ENCODE measurements around the gene TSTD1.

DNA sequence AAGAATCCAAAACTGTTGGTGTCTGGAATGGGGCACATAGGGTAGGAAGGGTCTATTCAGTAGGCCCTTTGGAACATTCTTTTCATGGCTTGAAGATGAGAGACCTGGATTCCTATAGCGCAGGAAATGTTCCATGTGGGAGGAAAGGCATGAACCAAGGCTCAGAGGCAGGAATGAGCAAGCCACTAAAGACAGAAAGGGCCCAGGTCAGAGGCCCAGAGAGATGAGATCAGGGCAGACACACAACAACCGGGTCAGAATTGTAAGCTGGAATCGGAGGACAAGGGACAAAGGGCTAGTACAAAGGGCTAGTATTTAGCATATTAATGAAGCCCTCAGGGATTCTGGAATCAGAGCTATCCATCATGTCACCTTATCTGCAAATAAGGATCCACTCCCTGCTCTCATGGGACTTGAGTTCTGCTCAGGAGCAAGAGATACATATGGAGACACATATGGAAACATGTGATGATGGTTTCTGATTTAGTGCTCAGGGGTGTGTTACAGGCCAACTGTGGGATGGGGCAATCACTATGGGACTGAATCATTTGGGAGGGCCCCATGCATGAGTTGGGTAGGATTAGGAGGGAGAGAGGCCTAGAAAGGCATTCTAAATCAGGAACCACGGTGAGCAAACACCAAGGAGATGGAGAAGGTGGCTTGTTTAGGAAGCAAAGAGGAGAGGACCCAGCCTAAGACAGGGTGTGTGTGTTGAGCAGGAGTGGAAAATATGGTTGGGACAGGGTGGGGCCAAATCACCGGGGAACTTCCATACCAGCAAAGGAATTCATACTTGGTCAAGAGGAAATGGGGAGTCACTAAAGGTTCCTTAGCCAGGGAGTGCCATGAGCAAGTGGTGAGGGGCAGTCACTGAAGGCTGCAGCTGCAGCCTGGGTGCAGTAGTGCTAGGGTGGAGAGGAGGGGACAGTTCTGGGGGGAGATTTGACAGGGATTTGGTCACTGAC is 42.0 kb upstream of the TSTD1 start:
- TF ChIP-seq, protein P1, sequence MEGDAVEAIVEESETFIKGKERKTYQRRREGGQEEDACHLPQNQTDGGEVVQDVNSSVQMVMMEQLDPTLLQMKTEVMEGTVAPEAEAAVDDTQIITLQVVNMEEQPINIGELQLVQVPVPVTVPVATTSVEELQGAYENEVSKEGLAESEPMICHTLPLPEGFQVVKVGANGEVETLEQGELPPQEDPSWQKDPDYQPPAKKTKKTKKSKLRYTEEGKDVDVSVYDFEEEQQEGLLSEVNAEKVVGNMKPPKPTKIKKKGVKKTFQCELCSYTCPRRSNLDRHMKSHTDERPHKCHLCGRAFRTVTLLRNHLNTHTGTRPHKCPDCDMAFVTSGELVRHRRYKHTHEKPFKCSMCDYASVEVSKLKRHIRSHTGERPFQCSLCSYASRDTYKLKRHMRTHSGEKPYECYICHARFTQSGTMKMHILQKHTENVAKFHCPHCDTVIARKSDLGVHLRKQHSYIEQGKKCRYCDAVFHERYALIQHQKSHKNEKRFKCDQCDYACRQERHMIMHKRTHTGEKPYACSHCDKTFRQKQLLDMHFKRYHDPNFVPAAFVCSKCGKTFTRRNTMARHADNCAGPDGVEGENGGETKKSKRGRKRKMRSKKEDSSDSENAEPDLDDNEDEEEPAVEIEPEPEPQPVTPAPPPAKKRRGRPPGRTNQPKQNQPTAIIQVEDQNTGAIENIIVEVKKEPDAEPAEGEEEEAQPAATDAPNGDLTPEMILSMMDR (IDR thresholded peaks at IDR 0.05 in 8 of 11, conservative IDR thresholded peaks at IDR 0.05 in 3 of 11) = no peak
- no peak for TF ChIP-seq POLR2A (IDR thresholded peaks at IDR 0.05)

Data from spleen (tissue), 7 donors.